ENCODE results near the gene PROK2.

PROK2 gene

DNA sequence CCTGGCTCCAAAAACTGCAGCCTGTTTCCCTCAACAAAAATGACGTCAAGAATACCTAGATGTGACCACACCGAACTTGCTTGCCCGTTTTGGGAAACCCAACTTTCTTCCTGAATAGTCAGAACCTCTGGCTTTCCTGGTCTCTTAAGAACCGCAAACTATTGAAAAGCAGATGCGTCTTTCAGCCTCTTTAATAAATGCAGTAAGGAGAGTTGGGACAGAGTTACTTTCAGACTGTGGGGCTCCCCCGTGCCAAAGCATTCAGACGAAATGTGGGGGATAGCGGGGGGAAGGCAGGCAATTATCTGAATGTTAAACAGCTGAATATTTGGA is 1.2 kb upstream of the PROK2 start:
- no peak for DNase-seq

DNA sequence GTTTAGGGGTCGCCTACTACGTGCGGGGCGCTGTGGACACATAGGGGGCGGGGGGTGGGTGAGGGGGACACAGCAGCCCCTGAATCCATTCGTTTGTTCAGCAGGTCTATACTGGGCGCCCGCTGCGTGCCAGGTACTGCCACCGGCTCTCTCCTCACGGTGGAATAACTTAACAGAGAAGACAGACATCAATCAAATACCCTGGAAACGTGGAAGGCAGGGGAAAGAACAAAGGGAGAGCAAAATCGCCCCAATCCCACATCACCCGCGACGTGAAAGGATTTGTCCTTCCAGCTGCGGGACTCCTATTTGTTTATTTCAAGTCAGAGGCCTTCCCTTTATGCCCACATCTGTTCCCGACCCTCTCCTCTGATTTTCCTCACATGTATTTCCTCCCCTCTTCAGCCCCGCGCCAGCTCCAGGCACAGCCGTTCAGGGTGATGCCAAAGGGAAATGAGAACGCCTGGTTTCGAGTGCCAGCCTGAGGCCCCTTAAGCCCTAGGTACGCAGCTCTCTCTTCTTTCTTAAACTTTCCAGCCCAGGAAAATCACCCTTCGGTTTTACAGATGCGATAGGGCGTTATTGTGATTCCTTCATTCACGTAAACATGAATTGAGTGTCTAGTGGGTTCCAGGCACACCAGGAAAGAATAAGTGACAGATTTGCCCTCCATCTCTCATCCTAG is 726 bp upstream of the PROK2 start:
- DNase-seq, result no peak

DNA sequence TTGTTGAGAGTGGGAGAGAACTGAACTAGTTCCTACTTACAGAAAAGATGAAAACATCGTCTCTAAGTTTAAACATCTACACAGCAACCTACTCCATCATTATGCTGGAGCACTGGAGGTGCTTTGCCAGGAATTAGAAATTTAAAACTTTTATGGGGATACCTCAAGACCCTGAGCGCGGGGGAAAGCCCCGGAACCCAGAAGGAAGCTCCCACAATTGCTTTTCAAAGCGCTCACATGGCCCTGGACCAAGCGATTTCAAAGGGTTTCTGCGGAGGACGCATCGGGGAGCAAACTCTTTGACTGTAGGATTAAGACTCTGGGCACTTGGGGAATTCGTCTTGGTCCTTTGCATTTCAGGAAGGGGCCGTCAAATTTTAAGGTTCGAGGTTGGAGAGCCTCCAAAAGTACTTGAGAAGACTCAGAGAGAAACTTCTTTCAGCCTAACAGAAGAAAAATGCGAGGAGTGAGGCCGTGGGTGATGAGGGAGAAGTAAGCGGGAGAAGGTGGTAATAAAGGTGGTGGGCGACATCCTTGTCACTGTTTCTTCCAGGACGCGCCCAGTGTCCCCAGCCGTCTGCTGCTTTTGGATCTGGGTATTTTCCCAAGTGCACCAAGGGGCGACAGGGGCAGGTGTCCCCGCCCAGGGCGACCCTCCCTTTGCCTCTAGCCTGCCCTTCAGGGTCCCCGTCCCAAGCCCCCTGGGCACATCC is 591 bp downstream of the PROK2 start:
- no peak for DNase-seq

DNA sequence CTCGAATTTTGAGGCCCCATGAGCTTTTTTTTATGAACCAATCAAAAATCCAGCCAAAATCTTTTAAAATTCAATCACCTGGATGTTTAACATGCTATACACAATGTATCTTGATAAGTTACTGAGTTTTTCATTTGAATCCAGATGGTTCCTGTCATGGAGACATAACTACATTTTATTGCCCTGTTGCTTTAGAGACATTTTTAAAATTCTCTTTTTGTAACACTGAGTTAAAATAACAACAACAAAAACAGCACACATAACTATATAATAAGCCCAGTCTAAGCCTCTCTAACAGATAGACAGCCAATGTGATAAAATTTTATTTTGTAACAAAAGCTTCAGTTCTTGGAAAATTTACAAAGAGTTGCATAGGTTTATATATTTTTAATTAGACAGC is 1.8 kb downstream of the PROK2 start:
- no peak for DNase-seq

DNA sequence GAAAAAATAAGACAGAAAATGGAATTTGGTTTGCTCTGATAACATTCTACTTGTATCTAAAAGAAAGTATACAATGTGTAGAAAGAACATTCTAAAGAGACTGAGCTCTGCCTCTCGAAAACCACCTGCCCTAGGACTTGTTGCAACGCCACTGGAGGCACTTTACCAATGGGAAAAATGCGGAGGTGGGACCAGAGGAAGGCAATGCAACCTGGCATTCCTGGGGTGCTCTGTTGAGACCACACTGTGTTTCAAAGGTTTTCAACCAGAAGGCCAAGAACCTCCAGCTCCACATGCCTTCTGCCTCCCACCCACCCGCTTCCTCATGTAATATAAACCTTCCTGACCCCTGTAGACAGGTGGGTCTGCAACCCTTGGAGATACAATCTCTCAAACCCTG is 4.5 kb downstream of the PROK2 start:
- no peak for DNase-seq

DNA sequence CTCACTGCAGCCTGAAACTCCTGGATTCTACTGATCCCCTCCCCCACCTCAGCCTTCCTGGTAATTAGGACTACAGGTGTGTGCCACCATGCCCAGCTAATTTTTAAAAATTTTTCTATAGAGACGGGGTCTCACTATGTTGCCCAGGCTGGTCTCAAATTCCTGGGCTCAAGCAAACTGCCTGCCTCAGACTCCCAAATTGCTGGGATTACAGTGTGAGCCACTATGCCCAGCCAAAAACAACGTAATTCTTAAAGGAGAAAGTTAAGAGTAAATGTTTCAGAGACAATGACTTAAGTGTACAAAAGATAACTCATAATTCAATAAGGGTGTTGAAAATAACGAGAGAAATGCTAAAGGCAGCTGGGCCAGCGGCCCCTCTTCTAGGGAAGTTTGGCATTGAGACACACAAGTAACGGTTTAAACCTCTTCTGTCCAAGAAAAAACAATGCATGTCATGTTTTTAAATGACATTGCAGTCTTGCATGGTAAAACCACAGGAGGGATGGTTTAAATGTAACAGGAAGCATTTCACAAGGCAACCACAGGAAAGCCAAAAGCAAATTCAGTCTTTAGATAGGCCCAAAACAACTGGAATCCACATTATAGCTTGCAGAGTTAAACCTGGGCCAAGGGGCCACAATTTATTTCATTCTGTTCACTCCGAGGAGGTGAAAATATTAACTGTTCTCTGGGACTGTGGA is 5.1 kb downstream of the PROK2 start:
- peak; percentile 94 for DNase-seq

DNA sequence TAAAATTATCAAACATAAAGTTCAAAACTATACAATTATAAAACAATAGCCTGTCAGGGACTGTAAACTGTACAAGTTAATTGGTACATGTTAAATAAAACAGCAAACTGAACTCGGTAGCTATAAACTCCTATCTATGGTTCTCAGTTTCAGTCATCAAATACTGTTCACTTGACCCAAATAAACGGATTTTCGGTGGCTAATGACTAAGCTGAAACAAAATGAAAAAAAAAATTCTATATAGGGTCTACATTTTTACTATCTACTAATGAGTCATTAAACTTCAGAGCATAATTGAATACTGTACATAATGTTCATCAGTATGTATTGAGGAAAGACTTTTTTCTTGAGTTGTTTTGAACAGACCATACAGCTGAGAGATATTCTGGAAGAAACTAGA is 6.6 kb downstream of the PROK2 start:
- no peak for DNase-seq

DNA sequence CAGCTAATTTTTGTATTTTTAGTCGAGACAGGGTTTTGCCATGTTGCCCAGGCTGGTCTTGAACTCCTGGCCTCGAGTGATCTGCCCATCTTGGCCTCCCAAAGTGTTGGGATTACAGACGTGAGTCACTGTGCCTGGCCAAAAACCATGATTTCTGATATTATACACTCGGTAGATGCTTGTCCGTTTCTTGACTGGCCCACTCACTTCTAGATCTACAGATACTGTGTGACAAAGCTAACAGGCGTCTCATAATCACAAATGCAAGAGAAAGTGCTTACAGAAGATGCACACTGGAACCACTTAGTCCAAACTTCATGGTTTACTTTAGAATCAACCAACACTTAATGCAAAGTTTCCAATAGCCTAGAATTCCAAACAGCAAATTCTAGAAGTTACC is 8.4 kb downstream of the PROK2 start:
- no peak for DNase-seq

DNA sequence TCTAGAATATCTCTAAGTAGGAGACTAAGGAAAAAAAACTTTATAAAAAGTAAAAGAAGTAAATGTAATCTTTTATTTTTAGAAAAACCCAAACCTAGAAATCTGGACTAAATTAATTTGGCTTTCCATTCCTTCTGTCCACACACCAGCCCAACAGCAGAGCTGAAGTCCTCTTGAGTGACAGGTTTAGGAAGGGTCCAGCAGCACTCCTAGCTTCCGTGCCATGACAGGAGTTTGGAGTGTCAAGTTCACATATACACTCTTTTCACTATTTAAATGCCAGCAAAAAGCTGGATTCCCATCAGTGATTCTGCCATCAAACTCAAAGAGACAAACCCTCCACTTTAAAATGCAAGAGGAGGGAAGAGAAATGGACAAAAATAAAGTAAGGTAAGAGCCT is 13.1 kb downstream of the PROK2 start:
- DNase-seq, result no peak

DNA sequence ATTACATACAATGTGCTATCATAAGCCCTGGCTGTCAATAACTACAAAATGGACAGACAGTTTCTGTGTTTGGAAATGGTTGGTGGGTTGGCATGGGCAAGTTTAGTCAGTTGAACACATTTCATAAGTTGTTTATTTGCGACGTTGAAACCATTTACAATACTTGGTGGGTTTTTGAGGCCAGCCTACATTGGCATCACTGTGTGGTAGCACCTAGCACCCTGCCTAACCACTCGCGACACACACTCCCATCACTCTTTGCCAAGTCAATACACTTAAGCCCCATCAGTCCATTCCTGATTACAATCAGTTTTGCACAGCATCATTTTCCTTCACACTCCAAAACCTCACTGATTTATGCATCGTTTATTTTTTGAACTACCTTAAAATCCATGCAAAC is 13.8 kb downstream of the PROK2 start:
- DNase-seq, result no peak

DNA sequence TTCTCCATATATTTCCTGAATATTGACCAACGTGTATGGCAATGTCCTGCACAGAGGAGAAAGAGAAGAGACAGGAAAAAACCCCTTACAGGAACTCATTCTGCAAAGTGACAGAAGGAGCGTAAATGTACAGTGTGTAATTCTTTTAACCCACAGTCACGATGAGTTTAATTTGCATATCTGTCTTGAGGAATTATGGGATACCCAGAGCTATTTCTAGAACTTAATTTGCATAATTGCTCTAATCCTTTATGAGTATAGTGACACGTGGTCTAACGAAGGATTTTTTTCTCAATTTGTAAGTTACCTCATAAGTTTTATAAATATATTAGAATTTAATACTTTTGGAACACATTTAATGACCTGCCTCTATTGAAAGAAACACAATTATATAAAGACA is 21.5 kb downstream of the PROK2 start:
- DNase-seq, result no peak

DNA sequence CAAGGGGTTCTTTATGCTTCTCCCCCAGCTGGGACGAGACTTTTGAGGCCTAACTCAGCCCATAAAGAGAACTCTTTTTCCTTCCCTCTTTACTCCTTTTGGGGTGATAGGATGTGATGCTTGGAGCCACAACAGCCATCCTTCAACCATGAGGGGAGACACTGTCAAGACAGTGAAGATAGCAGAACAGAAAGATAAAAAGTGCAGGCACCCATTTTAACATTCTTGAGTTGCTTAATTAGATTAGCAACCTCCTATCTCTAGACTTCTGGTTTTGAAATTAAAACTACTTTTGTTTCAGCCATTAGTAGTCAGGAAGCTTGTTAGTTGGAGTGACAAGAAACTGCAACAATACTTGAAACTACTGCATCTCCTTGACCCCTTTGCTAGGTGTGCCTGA is 24.8 kb downstream of the PROK2 start:
- no peak for DNase-seq

DNA sequence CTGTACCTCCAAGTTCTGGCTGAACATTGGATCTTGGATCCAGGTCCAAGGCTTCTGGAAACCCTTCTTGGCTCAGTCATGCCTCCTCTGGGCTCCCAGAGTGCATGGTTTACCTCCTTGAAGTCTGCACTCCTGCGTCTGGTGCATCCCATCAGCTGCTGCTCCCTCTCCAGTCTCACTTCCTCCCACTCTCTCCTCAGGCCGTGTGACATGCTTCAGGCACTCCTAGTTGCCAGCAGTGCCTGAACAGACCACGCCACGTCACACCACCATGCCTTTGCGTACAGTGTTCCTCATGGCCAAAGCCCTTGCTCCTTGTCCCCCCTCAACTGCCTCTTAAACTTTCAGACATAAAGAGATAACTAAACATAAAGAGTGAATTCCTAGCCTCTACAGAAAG is 25.5 kb downstream of the PROK2 start:
- DNase-seq, result peak; percentile 62

DNA sequence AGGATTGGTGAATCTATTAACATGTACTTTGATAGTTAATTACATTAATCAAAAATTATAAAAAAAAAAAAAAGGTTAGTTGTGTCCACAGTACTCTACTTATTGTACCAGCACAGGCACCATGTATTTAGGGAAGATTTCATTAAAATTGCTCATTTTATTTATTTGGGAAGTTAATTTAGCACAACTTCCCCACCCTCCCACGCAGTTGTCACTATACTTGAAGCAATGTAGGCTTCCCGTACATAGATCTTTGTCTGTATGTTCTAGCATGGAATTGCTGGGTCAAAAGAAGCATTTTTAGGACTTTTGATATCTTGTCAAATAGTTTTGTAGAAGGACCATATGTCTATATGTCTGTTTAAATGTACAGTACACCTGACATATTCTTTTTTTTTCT is 26.9 kb downstream of the PROK2 start:
- no peak for DNase-seq

DNA sequence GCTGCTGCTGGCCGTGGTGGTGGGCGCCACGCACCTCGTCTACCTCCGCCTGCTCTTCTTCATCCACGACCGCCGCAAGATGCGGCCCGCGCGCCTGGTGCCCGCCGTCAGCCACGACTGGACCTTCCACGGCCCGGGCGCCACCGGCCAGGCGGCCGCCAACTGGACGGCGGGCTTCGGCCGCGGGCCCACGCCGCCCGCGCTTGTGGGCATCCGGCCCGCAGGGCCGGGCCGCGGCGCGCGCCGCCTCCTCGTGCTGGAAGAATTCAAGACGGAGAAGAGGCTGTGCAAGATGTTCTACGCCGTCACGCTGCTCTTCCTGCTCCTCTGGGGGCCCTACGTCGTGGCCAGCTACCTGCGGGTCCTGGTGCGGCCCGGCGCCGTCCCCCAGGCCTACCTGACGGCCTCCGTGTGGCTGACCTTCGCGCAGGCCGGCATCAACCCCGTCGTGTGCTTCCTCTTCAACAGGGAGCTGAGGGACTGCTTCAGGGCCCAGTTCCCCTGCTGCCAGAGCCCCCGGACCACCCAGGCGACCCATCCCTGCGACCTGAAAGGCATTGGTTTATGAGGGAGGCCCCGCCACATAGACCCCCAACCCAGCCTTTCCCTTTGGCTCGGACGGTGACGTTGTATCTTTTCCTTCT is 30.2 kb downstream of the PROK2 start:
- no peak for DNase-seq

DNA sequence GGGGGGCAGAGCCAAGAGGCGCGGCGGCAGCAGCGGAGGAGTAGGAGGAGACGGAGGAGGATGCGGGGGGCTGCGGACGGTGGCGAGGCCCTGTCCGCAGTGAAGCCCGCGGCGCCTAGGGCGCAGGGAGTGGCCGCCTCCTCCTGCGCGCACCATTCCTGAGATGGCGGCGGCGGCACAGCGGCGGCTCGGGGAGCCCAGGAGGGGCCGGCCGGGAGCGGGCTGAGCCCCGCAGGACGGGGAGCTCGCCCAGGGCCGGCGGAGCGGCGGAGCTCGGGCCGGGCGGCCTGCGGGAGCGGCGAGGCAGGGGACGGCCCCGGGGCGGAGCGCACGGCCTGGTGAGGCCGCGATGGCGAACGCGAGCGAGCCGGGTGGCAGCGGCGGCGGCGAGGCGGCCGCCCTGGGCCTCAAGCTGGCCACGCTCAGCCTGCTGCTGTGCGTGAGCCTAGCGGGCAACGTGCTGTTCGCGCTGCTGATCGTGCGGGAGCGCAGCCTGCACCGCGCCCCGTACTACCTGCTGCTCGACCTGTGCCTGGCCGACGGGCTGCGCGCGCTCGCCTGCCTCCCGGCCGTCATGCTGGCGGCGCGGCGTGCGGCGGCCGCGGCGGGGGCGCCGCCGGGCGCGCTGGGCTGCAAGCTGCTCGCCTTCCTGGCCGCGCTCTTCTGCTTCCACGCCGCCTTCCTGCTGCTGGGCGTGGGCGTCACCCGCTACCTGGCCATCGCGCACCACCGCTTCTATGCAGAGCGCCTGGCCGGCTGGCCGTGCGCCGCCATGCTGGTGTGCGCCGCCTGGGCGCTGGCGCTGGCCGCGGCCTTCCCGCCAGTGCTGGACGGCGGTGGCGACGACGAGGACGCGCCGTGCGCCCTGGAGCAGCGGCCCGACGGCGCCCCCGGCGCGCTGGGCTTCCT is 31.0 kb downstream of the PROK2 start, which contains the start of gene GPR27:
TSS of gene GPR27 (plus strand) at position 155 of the 909 bp plus-strand sequence. CDS start at position 350, 195 bp downstream.
- no peak for DNase-seq

DNA sequence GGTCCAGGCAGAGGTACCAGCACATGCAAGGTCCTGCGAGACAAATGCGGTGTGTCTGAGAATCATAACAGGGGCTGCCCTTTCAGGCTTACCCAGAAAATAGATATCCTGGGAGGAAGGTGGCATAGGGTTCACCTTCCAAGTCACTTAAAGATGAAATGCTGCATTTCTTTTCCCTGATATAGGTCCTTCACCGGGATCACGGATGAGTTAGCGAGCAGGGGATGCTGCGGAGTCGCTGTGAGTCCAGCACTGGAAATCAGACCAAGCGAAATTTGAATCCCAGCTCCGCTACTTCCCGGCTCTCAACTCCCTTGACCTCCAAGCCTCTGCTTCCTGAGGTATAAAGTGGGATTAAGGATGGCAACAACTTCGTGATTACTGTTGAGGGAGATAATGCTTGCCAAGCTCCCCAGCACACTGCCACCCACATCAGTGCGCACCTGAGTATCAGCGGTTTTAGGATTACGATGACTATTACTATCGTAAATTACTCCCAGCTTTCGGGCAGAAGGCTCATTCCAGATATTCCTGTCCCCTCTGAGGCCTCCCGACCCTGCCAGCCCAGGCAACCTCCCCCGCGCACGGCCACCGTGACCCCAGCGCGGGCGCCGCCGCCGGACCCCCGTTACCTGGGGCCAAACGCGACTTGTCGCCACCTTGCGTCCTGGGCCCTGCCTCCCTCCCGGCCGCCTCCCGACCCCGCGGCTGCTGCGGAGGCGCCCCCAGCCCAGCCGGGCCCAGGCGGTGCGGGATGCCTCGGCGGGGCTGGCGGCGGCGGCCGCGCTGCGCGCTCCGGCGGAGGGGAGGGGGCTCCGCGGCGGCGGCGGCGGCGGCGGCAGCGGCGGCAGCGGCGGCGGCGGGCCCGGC is 31.9 kb downstream of the PROK2 start:
- no peak for DNase-seq

DNA sequence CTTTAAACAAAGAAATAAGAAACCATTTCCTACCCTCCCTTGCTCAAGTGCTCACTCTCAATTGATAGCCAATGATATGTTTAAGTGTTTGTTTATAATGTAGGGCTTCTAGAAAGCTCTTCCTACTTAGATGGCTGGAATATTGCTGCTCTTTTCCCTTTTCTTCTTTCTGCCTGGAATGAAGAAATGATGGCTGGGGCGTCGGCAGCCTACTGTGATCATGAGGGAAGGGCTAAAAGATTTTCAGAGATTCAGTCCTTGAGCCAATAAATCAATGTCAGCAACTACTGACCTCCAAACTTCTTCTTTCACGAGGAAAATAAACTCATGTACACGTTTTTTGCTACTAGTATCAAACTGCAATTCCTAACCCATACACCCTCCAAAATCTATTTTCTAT is 33.3 kb downstream of the PROK2 start:
- DNase-seq, result no peak

DNA sequence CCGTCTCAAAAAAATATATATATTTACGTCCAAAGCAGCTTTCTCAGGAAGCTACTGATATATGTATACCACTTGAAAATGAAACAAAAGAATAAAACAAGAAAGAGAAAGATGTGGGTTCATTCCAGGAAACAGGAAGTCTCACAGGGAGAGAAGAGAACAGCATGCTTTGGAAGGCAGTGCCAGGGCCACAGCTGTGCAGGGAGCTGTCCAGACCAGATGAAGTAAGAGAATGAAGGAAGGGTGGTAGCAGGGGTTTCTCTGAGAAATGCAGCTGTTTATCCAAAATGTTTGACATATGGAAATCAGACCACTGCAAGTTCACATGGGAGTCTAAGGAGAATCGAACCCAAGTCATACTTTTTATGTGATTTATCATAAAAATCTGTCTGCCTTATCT is 40.2 kb downstream of the PROK2 start:
- no peak for DNase-seq

DNA sequence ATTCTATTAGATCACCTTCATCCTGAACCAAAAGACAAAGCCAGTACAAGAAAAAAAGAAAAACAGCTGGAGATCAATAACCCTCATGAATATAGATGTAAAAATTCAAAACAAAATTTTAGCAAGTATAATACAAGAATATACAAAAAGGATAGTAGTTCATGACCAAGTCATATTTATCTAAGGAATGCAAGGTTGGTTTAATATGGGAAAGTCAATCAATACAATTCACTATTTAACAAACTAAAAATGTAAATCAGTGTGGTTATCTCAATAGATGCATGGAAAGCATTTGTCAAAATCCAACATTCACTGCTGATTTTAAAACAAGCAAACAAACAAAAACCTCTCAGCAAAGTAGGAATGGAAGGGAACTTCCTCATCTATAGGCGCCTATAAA is 42.3 kb downstream of the PROK2 start:
- DNase-seq, result no peak

DNA sequence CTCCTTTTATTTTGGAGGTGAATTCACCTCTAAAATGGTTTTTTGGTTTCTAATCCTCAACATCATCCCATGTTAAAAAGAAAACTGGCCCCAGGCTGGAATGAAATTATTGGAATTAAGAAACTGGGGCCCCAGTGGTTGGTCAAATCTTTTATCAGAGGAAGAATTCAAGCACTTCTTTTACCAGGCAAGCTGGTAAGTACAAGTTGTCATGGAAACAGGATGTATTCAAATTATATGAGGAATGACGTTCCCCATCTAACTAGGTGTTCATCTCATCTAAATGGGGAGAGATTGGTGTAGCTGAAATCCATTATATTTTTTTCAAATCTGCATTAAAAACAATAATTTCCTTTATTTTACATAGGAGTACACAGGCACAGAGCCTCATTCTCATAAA is 50.1 kb downstream of the PROK2 start:
- DNase-seq, result no peak

DNA sequence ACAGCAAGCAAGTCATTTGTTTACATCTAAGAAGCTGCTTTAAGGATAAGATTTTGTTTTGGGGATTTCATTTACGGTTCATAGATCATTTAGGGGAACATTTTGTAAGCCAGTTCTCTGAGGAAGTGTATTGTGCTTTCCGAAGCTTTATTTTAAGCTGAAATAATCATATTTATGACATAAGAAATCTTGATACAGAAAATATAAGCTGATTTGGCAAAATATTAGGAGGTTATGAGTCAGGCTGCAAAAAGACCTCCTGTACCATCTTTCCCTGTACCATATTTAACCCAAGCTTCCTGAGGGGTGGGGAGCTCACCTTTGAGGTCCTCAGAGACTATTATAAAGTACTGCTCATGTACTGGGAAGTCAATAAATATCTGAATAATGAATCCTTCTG is 51.6 kb downstream of the PROK2 start:
- no peak for DNase-seq
